Measurements from ENCODE around the gene LRP1-AS.

DNA sequence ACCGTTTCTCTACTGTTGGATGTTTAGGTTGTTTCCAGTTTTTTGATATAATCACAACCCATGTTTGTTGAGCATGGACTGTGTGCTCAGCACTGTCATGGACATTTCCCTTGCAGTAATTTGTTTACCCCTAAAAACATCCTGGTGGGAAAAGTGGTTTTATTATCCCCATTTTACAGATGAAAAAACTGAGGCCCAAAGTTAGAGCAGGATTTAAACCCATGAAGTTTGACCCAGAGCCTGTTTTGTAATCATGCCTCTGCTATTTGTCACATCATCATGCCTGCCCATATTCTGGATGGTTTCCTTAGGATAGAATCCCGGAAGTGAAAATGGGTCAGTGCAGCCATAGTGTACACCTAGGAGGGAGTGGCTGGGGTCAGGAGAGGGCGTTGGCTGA lies 17.0 kb upstream of the LRP1-AS start:
- TF ChIP-seq TAF1 (IDR thresholded peaks at IDR 0.05; ENCODE audit: borderline replicate concordance, insufficient read depth, low read length) (no peak), POLR2AphosphoS5 (IDR thresholded peaks at IDR 0.05; ENCODE audit: low read depth, low read length) (no peak), REST (IDR thresholded peaks at IDR 0.05; ENCODE audit: insufficient read depth in 1 of 2, low read depth in 2 of 2, low read length in 2 of 2) (no peak)

All from PFSK-1 (cell line).